Astrocyte of the spinal cord (primary cell): ENCODE measurements around the gene USH1C.

Experiments
- DNase-seq: peaks from one replicate; pipeline ENCODE4 v3.0.0; 2011; ENCODE audit warnings: low read depth, low spot score
- H3K4me3 ChIP-seq: 2 replicates; pipeline ENCODE4 v1.5.1; 2011; ENCODE audit warnings: low read depth, mild to moderate bottlenecking, low read length, moderate library complexity
- CTCF ChIP-seq: IDR thresholded peaks from 2 replicates; pipeline ENCODE4 v1.5.1; 2012; ENCODE audit warnings: low read depth, mild to moderate bottlenecking, low read length, inconsistent platforms
- in situ Hi-C: cut with HindIII; loops from 2 replicates; pipeline ENCODE4 v1.10.0; 2017; ENCODE audit warnings: low sequenced_read_pairs

USH1C gene

DNA sequence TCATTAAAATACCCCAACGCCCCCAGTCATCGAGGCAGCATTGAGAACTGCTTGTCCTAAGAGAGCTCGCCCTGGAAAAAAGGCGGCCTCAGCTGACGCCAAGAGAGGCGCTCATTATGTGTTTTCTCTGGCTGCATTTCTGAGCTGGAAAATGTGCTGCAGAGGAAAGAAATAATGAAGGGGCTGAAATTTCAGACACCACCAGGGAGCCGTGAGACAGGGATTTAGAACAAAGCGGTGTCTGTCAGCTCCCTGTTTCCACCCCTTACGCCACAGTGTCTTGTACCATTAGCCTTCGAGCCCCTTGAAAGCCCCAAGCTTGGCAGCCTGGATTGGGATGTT is 14.4 kb downstream of the USH1C start:
- no peak for DNase-seq
- in situ Hi-C loops = no loop called here
- H3K4me3 ChIP-seq = no peak overlapping the region
- TF ChIP-seq CTCF = no peak

- in situ Hi-C loops = no loop called here
- no peak for TF ChIP-seq CTCF
- no peak overlapping the region for H3K4me3 ChIP-seq
- DNase-seq = no peak
These were observed 15.0 kb downstream of the USH1C start for GRCh38 chr11:17528906-17529843.

DNA sequence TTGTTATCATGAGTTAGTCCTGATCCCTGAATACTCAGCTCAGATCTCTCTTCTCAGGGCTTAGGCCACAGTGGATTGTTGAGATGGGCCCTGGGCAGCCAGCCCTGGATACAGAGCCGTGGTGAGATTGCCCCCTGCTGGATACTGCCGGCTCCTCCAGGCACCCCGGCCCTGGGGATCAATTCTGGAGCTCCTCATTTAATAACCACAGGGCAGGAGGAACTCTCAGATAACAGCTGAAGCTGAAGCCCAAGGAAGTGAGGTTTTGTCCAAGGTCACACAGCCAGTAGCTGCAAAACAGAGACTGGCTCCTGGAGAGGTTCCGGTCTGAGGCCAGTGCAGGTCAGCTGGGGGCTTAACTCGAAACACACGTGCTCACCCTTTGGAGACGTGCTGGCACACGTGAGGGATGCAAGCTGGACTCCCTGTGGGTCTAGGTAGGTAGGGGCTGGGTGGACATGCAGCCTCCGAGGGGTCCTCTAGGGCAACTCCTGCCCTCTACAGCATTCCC is 16.0 kb downstream of the USH1C start:
- no peak overlapping the region for H3K4me3 ChIP-seq
- TF ChIP-seq CTCF = peak; percentile 81
- peak; percentile 19 for DNase-seq
- in situ Hi-C loops = no loop called here

- no peak overlapping the region for H3K4me3 ChIP-seq
- in situ Hi-C loops = no loop called here
- no peak for TF ChIP-seq CTCF
- DNase-seq = no peak
These were observed 16.6 kb downstream of the USH1C start for GRCh38 chr11:17527628-17527995.

DNA sequence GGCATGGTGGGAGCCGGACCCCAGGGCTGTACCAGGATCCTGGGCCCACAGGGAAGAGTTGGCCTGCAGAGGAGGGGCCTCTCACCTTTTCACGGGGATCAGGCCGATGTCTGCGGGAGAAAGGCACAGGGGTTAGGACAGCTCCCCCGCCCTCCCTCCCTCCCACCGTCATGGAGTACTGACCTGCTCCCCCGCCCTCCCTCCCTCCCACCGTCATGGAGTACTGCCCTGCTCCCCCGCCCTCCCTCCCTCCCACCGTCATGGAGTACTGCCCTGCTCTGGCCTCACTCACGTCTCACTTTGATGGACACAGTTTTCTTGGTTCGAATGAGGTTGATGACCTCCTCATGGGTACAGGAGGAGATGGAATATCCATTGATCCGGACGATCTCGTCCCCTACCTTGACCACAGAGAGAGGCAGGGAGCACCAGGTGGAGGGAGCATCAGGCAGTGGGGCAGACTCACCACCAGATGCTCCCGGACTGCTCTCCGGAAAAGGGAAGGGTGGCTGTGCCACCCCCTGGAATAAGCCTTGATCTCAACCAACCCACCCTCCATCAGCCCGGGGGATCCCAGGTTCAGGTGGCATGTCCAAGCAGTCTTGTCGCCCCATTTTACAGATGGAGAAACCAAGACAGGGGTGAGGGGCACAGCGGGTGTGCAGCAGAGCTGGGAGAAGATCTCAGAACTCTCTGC is 17.1 kb downstream of the USH1C start:
- TF ChIP-seq CTCF = no peak
- no peak overlapping the region for H3K4me3 ChIP-seq
- in situ Hi-C loops = no loop called here

DNA sequence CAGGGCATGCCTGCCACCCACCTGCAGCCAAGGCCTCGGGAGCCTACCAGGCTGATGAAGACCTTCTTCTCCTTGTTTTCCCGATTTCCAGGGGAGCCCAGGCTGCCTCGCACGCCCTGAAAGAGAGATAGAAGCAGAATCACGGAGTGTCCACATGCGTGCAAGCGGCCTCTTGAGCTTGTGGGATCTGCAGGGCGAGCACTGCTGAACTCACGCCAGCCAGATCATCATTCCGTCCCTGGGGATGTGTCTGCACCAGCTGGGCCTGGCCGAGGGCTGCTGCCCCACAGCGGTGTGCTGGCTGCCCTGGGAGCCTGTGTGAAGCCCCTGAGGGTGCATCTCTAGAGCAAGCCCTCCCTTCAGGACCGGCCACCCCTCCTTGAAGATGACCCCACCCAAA is 17.9 kb downstream of the USH1C start:
- no peak for DNase-seq
- no peak overlapping the region for H3K4me3 ChIP-seq
- in situ Hi-C loops = no loop called here
- no peak for TF ChIP-seq CTCF

More for the DNA sequence above, 17.1 kb downstream of the USH1C start:
- no peak for DNase-seq
